Lung (tissue), 12 donors: ENCODE measurements around the gene ZNF212. TPM values are rescaled to one million over a fixed set of nuclear protein-coding genes. Genes with fewer than 3 reads are reported as not detected.

Experiments used
- ATAC-seq: fragments of 200-7000 bp; cut with Tn5 transposase; one replicate; pipeline ENCODE4 v1.9.1; 2020; ENCODE audit warnings: moderate number of reproducible peaks; ENCODE audit not compliant: insufficient read depth, low FRiP score
- DNase-seq, 3 donors: peaks; one replicate each; pipeline ENCODE4 v3.0.0-alpha.2; 2013 to 2017
- H3K27ac ChIP-seq, 2 donors: one replicate each; pipeline ENCODE4 v1.5.1; 2013; ENCODE audit warnings: mild to moderate bottlenecking in 2 of 2, moderate library complexity in 2 of 2, control low read depth in 1 of 2, inconsistent platforms in 1 of 2, low read depth in 1 of 2, low read length in 1 of 2
- H3K27me3 ChIP-seq, 3 donors: one replicate each; pipeline ENCODE4 v1.5.1; 2013; ENCODE audit warnings: low read length in 2 of 3; ENCODE audit not compliant: control insufficient read depth in 3 of 3, insufficient read depth in 3 of 3
- H3K36me3 ChIP-seq, 4 donors: one replicate each; pipeline ENCODE4 v1.5.1; 2013; ENCODE audit warnings: low read length in 4 of 4, mild to moderate bottlenecking in 1 of 4, moderate library complexity in 1 of 4; ENCODE audit not compliant: control insufficient read depth in 4 of 4, insufficient read depth in 4 of 4
- H3K4me1 ChIP-seq, 5 donors: one replicate each; pipeline ENCODE4 v1.5.1; 2013; ENCODE audit warnings: low read length in 5 of 5, mild to moderate bottlenecking in 2 of 5, moderate library complexity in 1 of 5; ENCODE audit not compliant: control insufficient read depth in 5 of 5, insufficient read depth in 5 of 5
- H3K4me3 ChIP-seq: one replicate; pipeline ENCODE4 v1.5.1; 2013; ENCODE audit warnings: mild to moderate bottlenecking, control low read depth, moderate library complexity
- H3K9ac ChIP-seq, 2 donors: one replicate each; pipeline ENCODE4 v1.5.1; 2013; ENCODE audit warnings: low read length in 2 of 2, control low read depth in 1 of 2; ENCODE audit not compliant: insufficient read depth in 1 of 2
- H3K9me3 ChIP-seq, 4 donors: one replicate each; pipeline ENCODE4 v1.5.1; 2013; ENCODE audit warnings: low read length in 3 of 4, mild to moderate bottlenecking in 1 of 4, moderate library complexity in 1 of 4; ENCODE audit not compliant: control insufficient read depth in 4 of 4, insufficient read depth in 3 of 4
- WGBS, 2 donors: extraction: QIAGEN DNeasy Blood & Tissue Kit; methylation state at CpG; one replicate each; pipeline ENCODE4 v1.1.7; 2013; 5-methylcytosine and 5-hydroxymethylcytosine counted together
- polyA plus RNA-seq, 2 donors: library from polyadenylated mRNA; stranded (reverse); fragments of 200-250 nt; gene quantifications; one replicate each; pipeline ENCODE4 v1.2.1, GENCODE V29; 2013
- total RNA-seq, 2 donors: library from RNA; depleted of rRNA in 1 of 2; stranded (reverse); fragments of >200 nt in 1 of 2; gene quantifications; one replicate each; pipeline ENCODE4 v1.2.1, GENCODE V29; 2014 to 2021
- TF ChIP-seq, protein P1 (sequence below): IDR thresholded peaks from 2 replicates; pipeline ENCODE4 v1.5.1; 2012; ENCODE audit warnings: mild to moderate bottlenecking; ENCODE audit errors: control extremely low read depth, extremely low read depth
- donor health status: control.
- donor health status: control.
- donor health status: Bipolar disorder and iron deficiency.
- donor health status: healthy.
- donor health status: DM: yes; HTN: yes; CAD: no.

ZNF212 gene
- total and polyA plus RNA-seq, 4 donors, result 5.7 to 10.2 (median 8.5) TPM

- DNase-seq (no peak), ATAC-seq (no peak)
- Histone ChIP-seq H3K9me3 (no peaks in the 10 kb centered on the region), H3K27ac (no peak overlapping the region), H3K36me3 (peaks cover 0 to 14% (median 4%) of the 10 kb centered on the region in 4 donors), H3K4me3 (no peak overlapping the region), H3K9ac (no peak overlapping the region), H3K27me3 (no peaks in the 10 kb centered on the region), H3K4me1 (no peaks in the 10 kb centered on the region)
- TF ChIP-seq, protein P1, sequence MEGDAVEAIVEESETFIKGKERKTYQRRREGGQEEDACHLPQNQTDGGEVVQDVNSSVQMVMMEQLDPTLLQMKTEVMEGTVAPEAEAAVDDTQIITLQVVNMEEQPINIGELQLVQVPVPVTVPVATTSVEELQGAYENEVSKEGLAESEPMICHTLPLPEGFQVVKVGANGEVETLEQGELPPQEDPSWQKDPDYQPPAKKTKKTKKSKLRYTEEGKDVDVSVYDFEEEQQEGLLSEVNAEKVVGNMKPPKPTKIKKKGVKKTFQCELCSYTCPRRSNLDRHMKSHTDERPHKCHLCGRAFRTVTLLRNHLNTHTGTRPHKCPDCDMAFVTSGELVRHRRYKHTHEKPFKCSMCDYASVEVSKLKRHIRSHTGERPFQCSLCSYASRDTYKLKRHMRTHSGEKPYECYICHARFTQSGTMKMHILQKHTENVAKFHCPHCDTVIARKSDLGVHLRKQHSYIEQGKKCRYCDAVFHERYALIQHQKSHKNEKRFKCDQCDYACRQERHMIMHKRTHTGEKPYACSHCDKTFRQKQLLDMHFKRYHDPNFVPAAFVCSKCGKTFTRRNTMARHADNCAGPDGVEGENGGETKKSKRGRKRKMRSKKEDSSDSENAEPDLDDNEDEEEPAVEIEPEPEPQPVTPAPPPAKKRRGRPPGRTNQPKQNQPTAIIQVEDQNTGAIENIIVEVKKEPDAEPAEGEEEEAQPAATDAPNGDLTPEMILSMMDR, result no peak
- 81 to 84% methylated on average over 9 of the region's 9 CpGs for WGBS, 2 donors
Observed at GRCh38 chr7:149292462-149292823, 53.0 kb downstream of the ZNF212 start.

DNA sequence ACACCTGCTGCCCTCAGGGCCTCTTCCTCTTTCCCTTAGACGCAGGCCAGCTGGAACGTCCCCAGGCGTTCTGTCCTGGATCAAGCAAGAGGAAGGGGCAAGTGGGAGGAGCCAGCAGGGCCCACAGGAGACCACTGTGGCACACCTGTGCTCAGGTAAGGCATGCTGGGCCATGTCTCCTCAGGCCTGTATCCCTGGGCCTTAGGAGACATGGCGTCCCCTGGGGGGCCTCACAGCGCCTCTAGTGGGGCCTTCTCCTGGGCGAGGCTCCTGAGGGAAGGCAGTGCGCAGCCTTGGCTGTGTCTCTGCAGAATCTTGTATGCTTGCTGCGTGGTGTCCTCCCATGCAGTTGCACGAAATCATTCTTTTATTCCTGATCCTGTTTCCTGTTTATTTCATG, 53.9 kb downstream of the ZNF212 start:
- no peaks in the 10 kb centered on the region for H3K27me3 ChIP-seq
- H3K4me1 ChIP-seq, result no peaks in the 10 kb centered on the region
- no peak overlapping the region for H3K27ac ChIP-seq
- WGBS, 2 donors, result 90 to 94% methylated on average over 9 of the region's 9 CpGs
- no peak overlapping the region for H3K4me3 ChIP-seq
- TF ChIP-seq, protein P1, result no peak
- no peak for DNase-seq
- no peak for ATAC-seq
- H3K36me3 ChIP-seq, result peaks cover 0 to 11% (median 4%) of the 10 kb centered on the region in 4 donors
- H3K9me3 ChIP-seq, result no peaks in the 10 kb centered on the region
- no peak overlapping the region for H3K9ac ChIP-seq

- H3K9me3 ChIP-seq, result peaks cover 0 to 3% (median 0%) of the 10 kb centered on the region in 4 donors
- TF ChIP-seq, protein P1, result no peak
- no peaks in the 10 kb centered on the region for H3K4me1 ChIP-seq
- peaks cover 0 to 11% (median 4%) of the 10 kb centered on the region in 4 donors for H3K36me3 ChIP-seq
- WGBS, 2 donors, result 93 to 94% methylated on average over 15 of the region's 15 CpGs
- H3K27me3 ChIP-seq, result no peaks in the 10 kb centered on the region
- H3K9ac ChIP-seq, result no peak overlapping the region
- H3K27ac ChIP-seq, result no peak overlapping the region
- ATAC-seq (no peak), DNase-seq (no peak)
- no peak overlapping the region for H3K4me3 ChIP-seq
Observed at GRCh38 chr7:149293946-149294633, 54.6 kb downstream of the ZNF212 start.
